Stimulated activated naive CD4-positive, alpha-beta T cell treated with Interleukin-2 at 50 U/mL for 16 hours (primary cell): ENCODE data around the gene MYRFL.

Experiments
- DNase-seq: peaks from one replicate; lab custom pipeline; 2025; lab: John Stamatoyannopoulos, UW

The MYRFL gene

GRCh38 chr12:69932676-69933552 is 107.9 kb downstream of the MYRFL start:
- no peak for DNase-seq

GRCh38 chr12:69934011-69934410 is 109.0 kb downstream of the MYRFL start:
- no peak for DNase-seq

- DNase-seq, result no peak
These were observed 110.6 kb downstream of the MYRFL start for GRCh38 chr12:69935651-69936100.

GRCh38 chr12:69936214-69936731 is 111.2 kb downstream of the MYRFL start:
- no peak for DNase-seq

DNA sequence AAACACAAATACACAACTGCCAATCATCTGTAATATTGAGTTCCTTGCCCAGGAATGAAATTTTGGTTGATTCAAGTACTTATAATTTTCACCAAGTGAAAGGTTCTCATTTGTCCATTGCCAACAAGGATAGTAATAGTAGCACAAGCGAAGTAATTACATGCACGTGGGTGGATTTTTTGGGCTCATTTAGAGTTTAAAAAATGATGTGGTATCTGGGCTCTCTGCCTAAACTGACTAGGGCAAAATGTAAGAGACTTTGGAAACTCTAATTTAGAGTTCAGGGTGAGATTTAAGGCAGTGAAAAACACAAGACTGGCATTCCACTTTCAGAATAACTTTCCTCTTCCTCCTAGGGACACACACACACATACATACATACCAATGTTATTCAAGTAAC is 111.7 kb downstream of the MYRFL start:
- DNase-seq, result no peak

- DNase-seq, result no peak
These were observed 122.1 kb downstream of the MYRFL start for GRCh38 chr12:69947123-69947522.

DNA sequence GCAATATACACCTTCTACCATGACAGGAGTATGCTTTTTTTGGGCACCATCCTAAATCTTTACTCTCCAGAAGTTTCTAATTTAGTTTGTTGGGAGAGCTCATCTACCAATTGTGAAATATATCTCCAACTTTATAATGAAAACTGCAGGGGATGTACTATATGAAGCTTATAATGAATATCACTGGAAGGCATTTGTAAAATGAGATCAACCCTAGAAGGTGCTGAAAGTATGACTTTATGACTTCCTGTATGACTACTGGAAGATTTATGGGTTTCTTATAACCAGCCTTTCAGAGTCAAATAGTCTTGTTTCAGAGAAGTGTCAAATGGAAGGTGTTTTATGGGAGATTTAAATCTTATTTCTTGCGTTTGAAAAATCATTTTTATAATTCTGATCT is 122.9 kb downstream of the MYRFL start:
- DNase-seq, result no peak

DNA sequence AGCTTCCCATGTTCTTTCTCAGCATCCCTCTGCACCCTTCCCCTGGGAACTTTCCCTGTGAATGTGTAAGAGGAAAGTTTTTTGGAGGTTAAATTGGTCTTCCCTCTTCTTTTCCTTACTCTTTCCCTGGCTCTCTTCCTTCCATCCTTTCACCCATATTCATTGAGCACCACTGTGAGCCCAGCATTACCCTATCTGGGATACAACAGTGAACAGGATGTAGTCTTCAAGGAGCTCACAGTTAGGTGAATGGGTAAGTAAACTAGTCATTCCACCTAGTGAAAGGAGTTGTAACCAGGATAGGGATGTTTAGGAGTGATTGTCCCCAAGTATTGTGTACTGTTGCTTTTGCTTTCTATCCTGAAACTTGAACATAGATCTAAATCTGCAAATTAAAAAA is 123.8 kb downstream of the MYRFL start:
- DNase-seq, result no peak

- DNase-seq, result no peak
These were observed 124.4 kb downstream of the MYRFL start for GRCh38 chr12:69949311-69950002.

DNA sequence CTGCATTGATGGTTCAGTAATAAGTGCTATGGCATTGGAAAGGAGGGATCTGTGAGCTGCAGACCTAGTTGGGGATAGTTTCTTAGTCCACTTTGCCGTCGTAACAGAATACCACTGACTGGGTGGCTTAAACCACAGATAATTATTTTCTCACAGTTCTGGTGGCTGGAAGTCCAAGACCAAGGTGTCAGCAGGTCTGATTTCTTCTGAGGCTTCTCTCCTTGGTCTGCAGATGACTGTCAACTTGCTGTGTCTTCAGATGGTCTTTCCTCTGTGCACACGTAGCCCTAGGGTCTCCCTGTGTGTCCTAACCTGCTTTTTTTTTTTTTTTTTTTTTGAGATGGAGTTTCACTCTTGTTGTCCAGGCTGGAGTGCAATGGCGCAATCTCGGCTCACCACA is 126.1 kb downstream of the MYRFL start:
- no peak for DNase-seq

DNA sequence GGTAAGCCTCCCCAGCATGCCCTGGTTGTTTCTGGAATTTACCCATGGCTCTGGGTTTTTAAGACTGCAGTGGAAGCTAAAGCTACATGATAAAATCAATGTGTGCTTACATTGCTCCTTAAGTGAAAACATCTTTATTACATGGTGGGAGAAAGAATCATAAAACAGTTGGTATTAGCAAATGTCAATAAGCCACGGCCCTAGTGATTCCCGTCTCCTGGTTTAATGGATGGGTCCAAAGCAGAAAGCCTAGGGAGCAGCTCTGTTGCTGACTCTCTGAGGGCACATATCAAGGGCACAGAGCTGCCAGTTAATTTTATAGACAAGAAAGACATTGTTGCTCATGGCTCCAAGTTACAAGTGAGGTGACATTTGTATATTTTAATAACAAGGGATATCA is 127.9 kb downstream of the MYRFL start:
- no peak for DNase-seq

DNA sequence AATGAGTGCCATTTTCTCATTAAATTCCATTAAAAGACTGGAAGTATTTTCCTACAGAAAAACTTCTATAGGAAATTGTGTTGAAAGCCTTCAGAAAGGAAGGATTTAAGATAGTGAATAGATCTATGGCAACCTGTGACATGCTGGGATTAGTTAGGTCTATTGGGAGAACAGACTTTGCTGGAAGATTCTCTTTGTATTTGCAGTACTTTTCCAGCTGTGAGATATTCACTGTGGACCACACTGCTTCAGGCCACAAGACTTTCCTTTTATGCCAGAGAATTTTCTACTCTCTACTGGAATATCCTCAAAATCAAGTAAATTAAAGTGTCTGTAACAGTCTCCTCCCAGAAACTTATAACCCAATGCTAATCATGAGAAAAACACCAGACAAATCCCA is 136.2 kb downstream of the MYRFL start:
- DNase-seq, result no peak

DNA sequence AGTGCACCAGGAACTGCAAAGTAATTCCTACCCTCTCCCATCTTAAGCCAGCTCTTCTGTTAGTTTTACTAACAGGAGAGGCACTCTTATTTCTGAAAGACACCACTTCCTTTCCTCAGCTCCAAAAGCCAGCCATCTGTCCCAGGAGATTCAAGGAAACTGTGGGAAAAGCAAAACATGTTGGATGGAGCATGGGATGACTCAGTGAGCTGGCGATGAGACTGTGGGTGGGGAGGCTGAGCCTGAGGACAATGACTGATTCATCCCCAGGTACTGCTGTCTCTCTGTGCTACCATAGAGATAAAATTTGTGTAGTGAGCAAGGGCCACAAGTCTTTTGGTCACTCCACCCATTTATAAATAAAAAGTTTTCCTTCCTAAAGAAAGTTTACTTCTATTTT is 141.4 kb downstream of the MYRFL start:
- no peak for DNase-seq

- DNase-seq, result no peak
These were observed 141.8 kb downstream of the MYRFL start for GRCh38 chr12:69966839-69967238.

DNA sequence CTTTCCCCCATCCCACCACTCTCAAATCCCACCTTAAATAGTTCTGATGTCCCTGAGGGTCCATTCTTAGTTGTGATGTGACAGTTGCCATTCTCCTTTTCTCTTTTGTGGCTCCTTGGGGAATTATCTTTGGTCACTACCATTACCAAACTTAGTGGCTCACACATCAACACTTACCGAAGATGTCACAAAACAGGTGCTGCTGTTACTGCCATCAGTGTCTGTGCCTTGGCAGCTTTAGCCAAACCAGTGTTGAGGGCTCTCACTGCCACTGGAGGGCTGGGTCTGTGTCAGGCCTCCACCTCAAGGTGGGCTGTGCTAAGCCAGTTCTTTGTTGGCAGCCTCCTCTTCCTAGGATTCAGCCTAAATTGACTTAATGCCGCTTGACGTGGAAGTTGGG is 144.0 kb downstream of the MYRFL start:
- no peak for DNase-seq

GRCh38 chr12:69972136-69972535 is 147.1 kb downstream of the MYRFL start:
- DNase-seq, result no peak

DNA sequence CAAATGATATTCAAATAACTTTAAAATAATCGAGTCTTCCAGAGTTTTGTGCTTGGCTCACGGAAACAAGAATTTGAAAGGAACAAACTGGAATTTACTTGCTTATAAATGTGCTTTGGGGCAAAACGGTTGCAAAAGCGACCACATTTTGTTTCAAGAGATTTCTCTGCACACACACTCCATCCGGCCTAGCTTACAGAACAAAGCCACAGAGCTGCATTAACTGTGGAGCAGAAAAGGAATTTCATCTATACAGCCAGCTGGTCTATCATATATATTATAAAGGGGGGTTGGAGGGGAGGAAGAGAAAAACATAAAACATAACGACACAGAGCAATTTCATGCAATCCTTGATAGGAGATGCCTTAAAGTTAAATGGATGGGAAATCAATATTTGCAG is 153.0 kb downstream of the MYRFL start:
- DNase-seq, result no peak

DNA sequence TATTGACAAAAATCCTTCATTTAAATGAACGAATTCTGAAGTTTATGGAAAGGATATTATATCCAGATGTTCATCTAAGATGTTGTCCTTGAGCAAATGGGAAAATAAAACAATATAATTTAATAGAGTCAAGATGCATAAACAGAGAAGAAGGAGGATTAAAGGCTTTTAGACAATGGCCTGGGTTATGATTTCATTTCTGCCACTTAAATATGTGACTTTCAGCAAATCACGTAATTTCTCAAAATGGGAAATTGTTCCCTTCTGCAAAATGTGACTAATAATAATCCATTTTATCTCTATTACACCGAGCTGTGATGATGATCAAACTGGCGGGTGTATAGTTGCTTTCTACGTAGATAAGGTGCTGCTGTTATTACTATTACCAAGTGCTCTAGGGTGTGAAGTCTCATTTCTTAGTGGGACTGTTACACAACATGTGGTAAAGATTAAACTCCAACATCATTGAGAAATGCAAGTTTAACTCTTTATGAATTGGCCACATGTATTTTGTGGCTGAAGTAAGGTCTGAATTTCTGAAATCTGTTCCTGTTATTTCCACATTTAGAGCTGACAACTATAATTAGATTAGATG is 157.0 kb downstream of the MYRFL start:
- DNase-seq, result no peak

- no peak for DNase-seq
These were observed 159.2 kb downstream of the MYRFL start for GRCh38 chr12:69984241-69984640.

GRCh38 chr12:69985656-69986055 is 160.6 kb downstream of the MYRFL start:
- no peak for DNase-seq

- no peak for DNase-seq
These were observed 161.1 kb downstream of the MYRFL start for GRCh38 chr12:69986114-69986513.

- no peak for DNase-seq
These were observed 162.6 kb downstream of the MYRFL start for GRCh38 chr12:69987579-69988091.
